HUES48 (cell line): Measurements from ENCODE around the gene COQ2.

ENCODE experiments used
- H3K27ac ChIP-seq: one replicate; pipeline ENCODE4 v1.7.0; 2013; ENCODE audit warnings: low read depth, low read length, inconsistent platforms
- H3K27me3 ChIP-seq: 2 replicates; pipeline ENCODE4 v1.6.1; 2013; ENCODE audit warnings: mild to moderate bottlenecking, low read length; ENCODE audit not compliant: control insufficient read depth, insufficient read depth
- H3K36me3 ChIP-seq: 2 replicates; pipeline ENCODE4 v1.6.1; 2013; ENCODE audit warnings: low read length; ENCODE audit not compliant: control insufficient read depth, insufficient read depth
- H3K4me1 ChIP-seq: 2 replicates; pipeline ENCODE4 v1.6.1; 2013; ENCODE audit warnings: mild to moderate bottlenecking, low read length; ENCODE audit not compliant: control insufficient read depth, insufficient read depth
- H3K4me3 ChIP-seq: 2 replicates; pipeline ENCODE4 v1.5.1; 2013; ENCODE audit warnings: mild to moderate bottlenecking, low read depth, low read length
- H3K9ac ChIP-seq: 2 replicates; pipeline ENCODE4 v1.6.1; 2013; ENCODE audit warnings: mild to moderate bottlenecking, low read depth, low read length, moderate library complexity
- H3K9me3 ChIP-seq: 2 replicates; pipeline ENCODE4 v1.6.1; 2013; ENCODE audit warnings: low read length; ENCODE audit not compliant: control insufficient read depth, insufficient read depth

COQ2 gene

DNA sequence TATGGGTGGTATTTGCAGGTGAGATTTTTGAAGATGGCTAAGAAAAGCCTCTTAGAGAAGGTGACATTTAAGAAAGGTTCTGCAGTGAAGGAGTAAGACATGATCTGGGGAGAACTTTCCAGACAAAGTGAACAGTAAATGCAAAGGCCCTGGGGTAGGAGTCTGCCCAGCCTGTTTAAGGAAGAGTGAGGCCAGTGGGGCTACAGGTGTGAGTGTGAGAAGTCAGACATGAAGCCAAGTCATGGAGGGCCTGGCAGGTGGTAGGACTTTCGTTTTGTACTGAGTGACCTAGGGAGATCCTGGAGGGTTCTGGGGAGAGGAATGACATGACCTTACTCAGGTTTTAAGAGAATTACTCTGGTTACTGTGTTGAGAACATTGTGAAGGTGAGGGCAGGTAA, 21.5 kb downstream of the COQ2 start:
- no peak overlapping the region for H3K4me3 ChIP-seq
- no peaks in the 10 kb centered on the region for H3K4me1 ChIP-seq
- peaks cover 52% of the 10 kb centered on the region for H3K36me3 ChIP-seq
- H3K9me3 ChIP-seq = no peaks in the 10 kb centered on the region
- no peaks in the 10 kb centered on the region for H3K27me3 ChIP-seq
- H3K9ac ChIP-seq = no peak overlapping the region
- no peak overlapping the region for H3K27ac ChIP-seq

- no peak overlapping the region for H3K9ac ChIP-seq
- H3K9me3 ChIP-seq = no peaks in the 10 kb centered on the region
- H3K4me1 ChIP-seq = no peaks in the 10 kb centered on the region
- no peaks in the 10 kb centered on the region for H3K27me3 ChIP-seq
- H3K27ac ChIP-seq = no peak overlapping the region
- no peak overlapping the region for H3K4me3 ChIP-seq
- H3K36me3 ChIP-seq = peaks cover 47% of the 10 kb centered on the region
Observed at GRCh38 chr4:83262682-83263081, 21.9 kb downstream of the COQ2 start.

GRCh38 chr4:83261307-83261706, 23.3 kb downstream of the COQ2 start:
- H3K27me3 ChIP-seq = no peaks in the 10 kb centered on the region
- no peak overlapping the region for H3K27ac ChIP-seq
- no peak overlapping the region for H3K4me3 ChIP-seq
- peaks cover 37% of the 10 kb centered on the region; the same call in 1 of the 2 replicates for H3K36me3 ChIP-seq
- no peak overlapping the region for H3K9ac ChIP-seq
- no peaks in the 10 kb centered on the region for H3K4me1 ChIP-seq
- H3K9me3 ChIP-seq = no peaks in the 10 kb centered on the region

DNA sequence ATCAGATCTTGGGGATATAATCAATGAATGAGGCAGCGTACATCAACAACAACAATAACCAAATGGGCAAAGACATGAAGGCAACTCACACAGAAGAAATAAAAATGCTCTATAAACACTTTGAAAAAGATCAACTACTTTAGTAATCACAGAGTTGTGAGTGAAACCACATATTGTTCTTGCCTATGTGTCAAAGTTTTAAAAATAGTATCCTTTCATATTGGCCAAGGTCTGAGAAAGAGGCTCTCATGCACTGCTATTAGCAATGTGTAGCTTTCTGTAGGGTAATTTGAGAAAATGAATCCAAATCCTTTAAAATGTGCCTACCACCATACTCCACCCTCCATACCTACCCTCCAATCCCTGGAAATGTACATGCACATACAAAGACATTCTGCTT, 25.0 kb downstream of the COQ2 start:
- H3K4me1 ChIP-seq = no peaks in the 10 kb centered on the region
- peaks cover 32% of the 10 kb centered on the region; the same call in 1 of the 2 replicates for H3K36me3 ChIP-seq
- no peak overlapping the region for H3K4me3 ChIP-seq
- no peaks in the 10 kb centered on the region for H3K9me3 ChIP-seq
- H3K27me3 ChIP-seq = no peaks in the 10 kb centered on the region
- H3K27ac ChIP-seq = no peak overlapping the region
- H3K9ac ChIP-seq = no peak overlapping the region

DNA sequence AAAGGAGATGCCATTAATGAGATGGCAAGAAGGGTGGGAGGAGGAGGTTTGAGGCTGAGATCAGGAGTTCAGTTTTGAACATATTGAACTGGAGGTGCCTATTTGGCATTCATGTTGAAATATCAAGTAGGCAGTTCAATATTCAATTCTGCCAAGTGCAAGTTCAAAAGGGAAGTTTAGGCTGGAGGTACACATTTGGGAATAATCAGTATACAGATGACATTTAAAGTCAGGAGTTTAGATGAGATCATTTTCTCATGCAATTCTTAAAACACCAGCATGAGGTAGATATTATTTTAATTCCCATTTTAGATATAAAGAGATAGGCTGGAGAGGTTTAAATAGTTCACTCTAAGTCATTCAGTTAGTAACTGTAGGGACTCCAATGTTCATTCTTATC, 26.1 kb downstream of the COQ2 start:
- Histone ChIP-seq H3K27me3 (no peaks in the 10 kb centered on the region), H3K9ac (no peak overlapping the region), H3K9me3 (no peaks in the 10 kb centered on the region), H3K27ac (no peak overlapping the region), H3K4me1 (no peaks in the 10 kb centered on the region), H3K36me3 (peaks cover 25% of the 10 kb centered on the region; the same call in 1 of the 2 replicates), H3K4me3 (no peak overlapping the region)

GRCh38 chr4:83257811-83258210, 26.8 kb downstream of the COQ2 start:
- Histone ChIP-seq H3K9ac (no peak overlapping the region), H3K36me3 (peaks cover 25% of the 10 kb centered on the region; the same call in 1 of the 2 replicates), H3K9me3 (no peaks in the 10 kb centered on the region), H3K4me1 (no peaks in the 10 kb centered on the region), H3K4me3 (no peak overlapping the region), H3K27ac (no peak overlapping the region), H3K27me3 (no peaks in the 10 kb centered on the region)

- Histone ChIP-seq H3K27ac (no peak overlapping the region), H3K9me3 (no peaks in the 10 kb centered on the region), H3K27me3 (no peaks in the 10 kb centered on the region), H3K4me3 (no peak overlapping the region), H3K9ac (no peak overlapping the region), H3K4me1 (no peaks in the 10 kb centered on the region), H3K36me3 (peaks cover 6% of the 10 kb centered on the region; the same call in 1 of the 2 replicates)
Observed at GRCh38 chr4:83255584-83255983, 29.0 kb downstream of the COQ2 start.

DNA sequence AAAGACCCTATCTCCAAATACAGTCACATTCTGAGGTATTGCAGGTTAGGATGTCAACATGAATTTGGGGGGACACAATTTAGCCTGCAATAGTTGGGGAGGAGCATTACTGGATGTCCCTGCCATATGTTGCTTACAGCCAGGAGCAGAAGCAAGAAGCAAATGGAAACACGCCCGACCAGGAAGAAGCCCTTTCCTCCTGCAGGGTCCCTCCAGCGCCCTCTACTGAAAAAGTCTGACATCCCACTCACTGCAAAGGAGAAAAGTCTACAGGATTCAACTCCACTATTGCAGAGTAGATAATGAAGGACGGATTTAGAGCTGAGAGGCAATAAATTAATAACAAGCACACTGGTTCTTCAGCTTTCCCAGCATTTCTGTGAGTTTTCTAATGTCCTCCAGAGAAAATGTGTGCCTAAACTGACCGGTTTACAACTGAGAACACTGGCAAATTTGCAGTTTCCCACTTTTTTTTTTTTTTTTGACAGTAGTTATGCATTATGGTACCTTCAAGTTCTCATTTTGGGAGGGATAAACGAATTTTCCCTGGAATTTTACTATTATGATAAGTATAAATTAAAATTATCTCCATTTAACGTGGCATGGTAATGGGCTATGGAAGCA, 31.7 kb downstream of the COQ2 start:
- Histone ChIP-seq H3K27me3 (no peaks in the 10 kb centered on the region), H3K27ac (no peak overlapping the region), H3K36me3 (no peaks in the 10 kb centered on the region; the same call in 1 of the 2 replicates), H3K4me1 (0 out of 2 replicates have a peak, but pooled peaks cover 4% of the 10 kb centered on the region), H3K4me3 (no peak overlapping the region), H3K9me3 (no peaks in the 10 kb centered on the region), H3K9ac (no peak overlapping the region)

DNA sequence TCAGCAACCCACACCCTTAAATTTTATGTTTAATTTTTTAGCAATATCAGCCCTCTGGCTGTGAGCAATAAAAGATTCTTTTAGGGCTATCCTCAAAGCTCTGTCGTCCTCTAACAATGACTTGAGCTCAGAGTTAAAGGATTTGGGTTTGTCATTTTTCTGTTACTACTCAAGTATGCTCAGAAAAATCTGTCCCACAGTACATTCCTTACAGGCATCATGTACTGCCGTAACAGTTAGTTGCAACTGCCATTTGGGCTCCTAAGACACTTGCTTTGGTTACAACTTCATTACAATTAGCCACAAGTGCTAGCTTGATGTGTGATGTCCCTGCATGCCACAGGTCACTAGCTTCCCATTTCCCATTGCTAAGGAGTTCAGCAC, 33.2 kb downstream of the COQ2 start:
- Histone ChIP-seq H3K27ac (no peak overlapping the region), H3K9me3 (no peaks in the 10 kb centered on the region), H3K9ac (no peak overlapping the region), H3K36me3 (no peaks in the 10 kb centered on the region), H3K4me1 (0 out of 2 replicates have a peak, but pooled peaks cover 4% of the 10 kb centered on the region), H3K4me3 (no peak overlapping the region), H3K27me3 (no peaks in the 10 kb centered on the region)

GRCh38 chr4:83250687-83251446, 33.7 kb downstream of the COQ2 start:
- no peaks in the 10 kb centered on the region for H3K9me3 ChIP-seq
- H3K27ac ChIP-seq = no peak overlapping the region

GRCh38 chr4:83248486-83248885, 36.1 kb downstream of the COQ2 start:
- H3K36me3 ChIP-seq = no peaks in the 10 kb centered on the region
- no peaks in the 10 kb centered on the region for H3K27me3 ChIP-seq
- H3K9me3 ChIP-seq = no peaks in the 10 kb centered on the region
- no peak overlapping the region for H3K9ac ChIP-seq
- H3K4me3 ChIP-seq = no peak overlapping the region
- 0 out of 2 replicates have a peak, but pooled peaks cover 4% of the 10 kb centered on the region for H3K4me1 ChIP-seq
- H3K27ac ChIP-seq = no peak overlapping the region

More at GRCh38 chr4:83250687-83251446, 33.7 kb downstream of the COQ2 start:
- 0 out of 2 replicates have a peak, but pooled peaks cover 4% of the 10 kb centered on the region for H3K4me1 ChIP-seq
- no peaks in the 10 kb centered on the region for H3K36me3 ChIP-seq
- H3K9ac ChIP-seq = no peak overlapping the region
- no peak overlapping the region for H3K4me3 ChIP-seq
- no peaks in the 10 kb centered on the region for H3K27me3 ChIP-seq
